NT2/D1 (cell line): ENCODE results near the gene BEAN1.

ENCODE experiments used
- DNase-seq: peaks from one replicate; pipeline ENCODE4 v3.0.0-alpha.2; 2011; ENCODE audit warnings: low read depth, low spot score
- H3K27me3 ChIP-seq: 2 replicates; pipeline ENCODE4 v1.6.0; 2011; ENCODE audit warnings: mild to moderate bottlenecking; ENCODE audit not compliant: insufficient read length, insufficient read depth
- H3K36me3 ChIP-seq: 2 replicates; pipeline ENCODE4 v1.6.1; 2011; ENCODE audit warnings: mild to moderate bottlenecking, low read length, mixed read lengths; ENCODE audit not compliant: insufficient read depth, insufficient read length
- H3K4me1 ChIP-seq: 2 replicates; pipeline ENCODE4 v1.5.1; 2011; ENCODE audit not compliant: insufficient read depth, insufficient read length
- H3K4me3 ChIP-seq: 2 replicates; pipeline ENCODE4 v1.5.1; 2011; ENCODE audit warnings: low read depth; ENCODE audit not compliant: insufficient read length
- H3K9ac ChIP-seq: 2 replicates; pipeline ENCODE4 v1.6.0; 2011; ENCODE audit warnings: low read depth; ENCODE audit not compliant: insufficient read length
- H3K9me3 ChIP-seq: 2 replicates; pipeline ENCODE4 v1.5.1; 2011; ENCODE audit warnings: mild to moderate bottlenecking, low read length; ENCODE audit not compliant: insufficient read depth
- SUZ12 ChIP-seq: IDR thresholded peaks from 2 replicates; pipeline ENCODE4 v1.6.1; 2011; ENCODE audit not compliant: insufficient read length, insufficient read depth; ENCODE audit errors: extremely low read depth
- YY1 ChIP-seq: IDR thresholded peaks from 2 replicates; pipeline ENCODE4 v1.6.1; 2011; ENCODE audit not compliant: insufficient read length, insufficient read depth
- ZNF274 ChIP-seq: IDR thresholded peaks from 2 replicates; pipeline ENCODE4 v1.6.1; 2011; ENCODE audit warnings: mild to moderate bottlenecking, low read depth, low read length

Gene BEAN1

GRCh38 chr16:66528294-66528693 is 101.2 kb downstream of the BEAN1 start:
- TF ChIP-seq ZNF274: no peak
- no peak for TF ChIP-seq YY1
- no peak for TF ChIP-seq SUZ12

DNA sequence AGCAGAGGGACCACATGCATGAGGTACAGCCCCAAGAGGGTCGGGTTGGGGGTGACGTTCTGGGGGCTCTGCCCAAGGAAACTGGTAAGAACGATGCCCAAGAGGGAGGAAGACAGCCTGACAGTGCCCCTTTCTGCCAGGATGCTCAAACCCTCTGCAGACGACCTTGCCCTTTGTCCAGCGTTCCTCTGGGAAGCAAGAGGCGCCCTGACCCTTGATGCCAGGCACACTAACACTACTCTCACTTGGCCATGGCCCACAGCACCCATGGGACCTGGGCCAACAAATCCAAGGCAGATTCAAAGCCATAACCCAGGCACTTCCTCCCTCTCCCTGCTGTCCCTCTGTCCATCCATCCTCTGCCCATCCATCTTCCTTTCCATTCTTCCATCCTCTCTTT is 102.4 kb downstream of the BEAN1 start:
- Histone ChIP-seq H3K27me3 (no peaks in the 10 kb centered on the region), H3K36me3 (peaks cover 22% of the 10 kb centered on the region)

More at GRCh38 chr16:66528294-66528693, 101.2 kb downstream of the BEAN1 start:
- Histone ChIP-seq H3K9ac (no peak overlapping the region), H3K36me3 (peaks cover 22% of the 10 kb centered on the region), H3K4me3 (no peak overlapping the region), H3K27me3 (no peaks in the 10 kb centered on the region), H3K9me3 (no peaks in the 10 kb centered on the region), H3K4me1 (no peaks in the 10 kb centered on the region)
- no peak for DNase-seq

More for the DNA sequence above, 102.4 kb downstream of the BEAN1 start:
- TF ChIP-seq YY1: no peak
- TF ChIP-seq SUZ12: no peak
- TF ChIP-seq ZNF274: no peak
- Histone ChIP-seq H3K4me1 (no peaks in the 10 kb centered on the region), H3K9me3 (no peaks in the 10 kb centered on the region), H3K4me3 (no peak overlapping the region), H3K9ac (no peak overlapping the region)
- no peak for DNase-seq
